ENCODE results near the gene VAC14. TPM values are rescaled to one million over a fixed set of nuclear protein-coding genes. Genes with fewer than 3 reads are reported as not detected.

Gene VAC14
- total RNA-seq, 2 donors from 2014 or later: 26.5 to 27.7 TPM

GRCh38 chr16:70665806-70666735, 134.9 kb downstream of the VAC14 start:
- DNase-seq (no peak), ATAC-seq (no peak)
- TF ChIP-seq, protein P1, sequence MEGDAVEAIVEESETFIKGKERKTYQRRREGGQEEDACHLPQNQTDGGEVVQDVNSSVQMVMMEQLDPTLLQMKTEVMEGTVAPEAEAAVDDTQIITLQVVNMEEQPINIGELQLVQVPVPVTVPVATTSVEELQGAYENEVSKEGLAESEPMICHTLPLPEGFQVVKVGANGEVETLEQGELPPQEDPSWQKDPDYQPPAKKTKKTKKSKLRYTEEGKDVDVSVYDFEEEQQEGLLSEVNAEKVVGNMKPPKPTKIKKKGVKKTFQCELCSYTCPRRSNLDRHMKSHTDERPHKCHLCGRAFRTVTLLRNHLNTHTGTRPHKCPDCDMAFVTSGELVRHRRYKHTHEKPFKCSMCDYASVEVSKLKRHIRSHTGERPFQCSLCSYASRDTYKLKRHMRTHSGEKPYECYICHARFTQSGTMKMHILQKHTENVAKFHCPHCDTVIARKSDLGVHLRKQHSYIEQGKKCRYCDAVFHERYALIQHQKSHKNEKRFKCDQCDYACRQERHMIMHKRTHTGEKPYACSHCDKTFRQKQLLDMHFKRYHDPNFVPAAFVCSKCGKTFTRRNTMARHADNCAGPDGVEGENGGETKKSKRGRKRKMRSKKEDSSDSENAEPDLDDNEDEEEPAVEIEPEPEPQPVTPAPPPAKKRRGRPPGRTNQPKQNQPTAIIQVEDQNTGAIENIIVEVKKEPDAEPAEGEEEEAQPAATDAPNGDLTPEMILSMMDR (IDR thresholded peaks at IDR 0.05): no peak
- TF ChIP-seq POLR2A (IDR thresholded peaks at IDR 0.05): no peak
- intact Hi-C loops (cut with DNase I): no loop called here
- no peaks in the 10 kb centered on the region for H3K9me3 ChIP-seq
- H3K36me3 ChIP-seq (replicated peaks in 1 of 2; ENCODE audit: insufficient read depth in 1 of 2, low read depth in 2 of 2): peaks cover 0 to 14% of the 10 kb centered on the region in 2 donors
- no peaks in the 10 kb centered on the region for H3K27me3 ChIP-seq
- whole genome bisulfite sequencing, 2 donors: 90% methylated on average over 20 to 22 of the region's 22 CpGs
- no peak overlapping the region for H3K4me3 ChIP-seq
- H3K27ac ChIP-seq: no peak overlapping the region
- no peaks in the 10 kb centered on the region for H3K4me1 ChIP-seq

DNA sequence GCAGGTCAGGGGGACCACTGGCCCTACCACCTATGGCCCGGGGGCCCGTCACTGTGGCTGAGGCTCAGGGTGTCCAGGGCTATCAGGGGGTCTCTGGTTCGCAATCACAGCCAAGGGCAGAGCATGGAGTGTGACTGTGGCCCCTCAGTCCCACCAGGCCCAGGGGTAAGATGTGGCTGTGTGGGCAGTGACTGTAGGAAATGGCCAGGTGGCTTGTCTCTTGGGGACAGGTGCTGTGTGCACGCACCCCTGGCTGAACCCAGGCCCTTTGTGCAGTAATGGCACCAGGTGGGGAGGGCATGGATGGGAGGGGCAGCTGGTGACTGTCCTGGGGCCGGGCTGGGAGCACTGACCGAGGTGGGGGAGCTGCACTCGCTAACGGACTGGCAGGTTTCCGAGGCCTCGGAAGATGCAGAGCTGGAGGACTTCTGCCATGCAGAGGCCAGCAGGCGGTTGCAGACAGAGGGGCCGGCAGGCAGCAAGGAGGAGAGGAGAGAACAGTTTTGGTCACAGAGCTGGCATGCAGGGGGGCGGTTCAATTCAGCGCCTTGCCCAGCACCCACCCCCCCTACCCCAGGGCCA, 135.8 kb downstream of the VAC14 start:
- DNase-seq (no peak), ATAC-seq (no peak)
- Histone ChIP-seq H3K4me1 (no peaks in the 10 kb centered on the region), H3K4me3 (no peak overlapping the region), H3K27me3 (no peaks in the 10 kb centered on the region), H3K9me3 (no peaks in the 10 kb centered on the region), H3K27ac (no peak overlapping the region), H3K36me3 (replicated peaks in 1 of 2; ENCODE audit: insufficient read depth in 1 of 2, low read depth in 2 of 2) (peaks cover 0 to 14% of the 10 kb centered on the region in 2 donors)
- no peak for TF ChIP-seq POLR2A (IDR thresholded peaks at IDR 0.05)
- TF ChIP-seq, protein P1 (IDR thresholded peaks at IDR 0.05): no peak
- WGBS, 2 donors: 93 to 98% methylated on average over 10 to 12 of the region's 14 CpGs
- intact Hi-C loops (cut with DNase I): no loop called here

GRCh38 chr16:70664325-70665112, 136.4 kb downstream of the VAC14 start:
- Histone ChIP-seq H3K27me3 (no peaks in the 10 kb centered on the region), H3K4me3 (no peak overlapping the region), H3K27ac (no peak overlapping the region), H3K4me1 (no peaks in the 10 kb centered on the region), H3K9me3 (no peaks in the 10 kb centered on the region), H3K36me3 (replicated peaks in 1 of 2; ENCODE audit: insufficient read depth in 1 of 2, low read depth in 2 of 2) (peaks cover 0 to 14% of the 10 kb centered on the region in 2 donors)
- DNase-seq (no peak), ATAC-seq (no peak)
- 92% methylated on average over 37 of the region's 39 CpGs; no CpG with 5 or more reads in 1 of the 2 donors for WGBS, 2 donors
- TF ChIP-seq, protein P1 (IDR thresholded peaks at IDR 0.05): no peak
- no peak for TF ChIP-seq POLR2A (IDR thresholded peaks at IDR 0.05)
- intact Hi-C loops (cut with DNase I): no loop called here

GRCh38 chr16:70663524-70664324, 137.2 kb downstream of the VAC14 start:
- H3K36me3 ChIP-seq (replicated peaks in 1 of 2; ENCODE audit: insufficient read depth in 1 of 2, low read depth in 2 of 2): peaks cover 0 to 14% of the 10 kb centered on the region in 2 donors
- no peaks in the 10 kb centered on the region for H3K27me3 ChIP-seq
- no peak overlapping the region for H3K27ac ChIP-seq
- ATAC-seq (no peak), DNase-seq (no peak)
- no peak for TF ChIP-seq POLR2A (IDR thresholded peaks at IDR 0.05)
- TF ChIP-seq, protein P1 (IDR thresholded peaks at IDR 0.05): no peak
- no peaks in the 10 kb centered on the region for H3K9me3 ChIP-seq
- H3K4me3 ChIP-seq: no peak overlapping the region
- no peaks in the 10 kb centered on the region for H3K4me1 ChIP-seq
- intact Hi-C loops (cut with DNase I): no loop called here
- 97 to 98% methylated on average over 7 to 46 of the region's 56 CpGs for WGBS, 2 donors
